ENCODE measurements around the gene HELB. TPM values are rescaled to one million over a fixed set of nuclear protein-coding genes. Genes with fewer than 3 reads are reported as not detected.

The HELB gene
- polyA plus RNA-seq, 1 donor from 2014 or later: 1.8 TPM

GRCh38 chr12:66314278-66314677 is 12.0 kb downstream of the HELB start:
- Histone ChIP-seq H2AFZ (ENCODE audit: low read depth, low read length) (no peak overlapping the region), H3K4me2 (ENCODE audit: low read length) (no peak overlapping the region), H3K9me2 (ENCODE audit: insufficient read depth, low read length) (no peaks in the 10 kb centered on the region), H3K9ac (ENCODE audit: low read length) (no peak overlapping the region), H3K27me3 (ENCODE audit: insufficient read depth, low read depth, low read length) (no peaks in the 10 kb centered on the region), H3K4me3 (ENCODE audit: low read length) (no peak overlapping the region), H3K36me3 (ENCODE audit: insufficient read depth, low read length) (no peaks in the 10 kb centered on the region), H3K27ac (ENCODE audit: low read length) (no peak overlapping the region), H3K9me3 (ENCODE audit: low read length) (no peaks in the 10 kb centered on the region), H4K20me1 (ENCODE audit: insufficient read depth) (no peaks in the 10 kb centered on the region), H3K79me2 (replicated peaks; ENCODE audit: insufficient read depth, low read length) (no peaks in the 10 kb centered on the region), H3F3A (ENCODE audit: insufficient read depth, low read length, poor library complexity, severe bottlenecking) (no peaks in the 10 kb centered on the region)
- TF ChIP-seq RAD21 (conservative IDR thresholded peaks at IDR 0.05) (no peak), EZH2 (IDR thresholded peaks at IDR 0.05; ENCODE audit: borderline replicate concordance, insufficient read depth, low read length, poor library complexity, severe bottlenecking) (no peak), REST (IDR thresholded peaks at IDR 0.05; ENCODE audit: borderline replicate concordance) (no peak), TAF1 (IDR thresholded peaks at IDR 0.05; ENCODE audit: low read depth) (no peak), SMC3 (conservative IDR thresholded peaks at IDR 0.05; ENCODE audit: poor library complexity) (no peak), MXI1 (conservative IDR thresholded peaks at IDR 0.05; ENCODE audit: poor library complexity, severe bottlenecking) (no peak), POLR2AphosphoS5 (IDR thresholded peaks at IDR 0.05) (no peak), EP300 (conservative IDR thresholded peaks at IDR 0.05; ENCODE audit: poor library complexity, severe bottlenecking) (no peak), CTCF (IDR thresholded peaks at IDR 0.05; ENCODE audit: poor library complexity, severe bottlenecking) (no peak)

- H3K9ac ChIP-seq (ENCODE audit: low read length): no peak overlapping the region
- H3K79me2 ChIP-seq (replicated peaks; ENCODE audit: insufficient read depth, low read length): no peaks in the 10 kb centered on the region
- no peaks in the 10 kb centered on the region for H3K36me3 ChIP-seq (ENCODE audit: insufficient read depth, low read length)
- H3K9me2 ChIP-seq (ENCODE audit: insufficient read depth, low read length): no peaks in the 10 kb centered on the region
- no peaks in the 10 kb centered on the region for H4K20me1 ChIP-seq (ENCODE audit: insufficient read depth)
- H3K4me3 ChIP-seq (ENCODE audit: low read length): no peak overlapping the region
- H3K9me3 ChIP-seq (ENCODE audit: low read length): no peaks in the 10 kb centered on the region
- no peaks in the 10 kb centered on the region for H3F3A ChIP-seq (ENCODE audit: insufficient read depth, low read length, poor library complexity, severe bottlenecking)
- H2AFZ ChIP-seq (ENCODE audit: low read depth, low read length): no peak overlapping the region
- no peak overlapping the region for H3K4me2 ChIP-seq (ENCODE audit: low read length)
- H3K27ac ChIP-seq (ENCODE audit: low read length): no peak overlapping the region
- TF ChIP-seq CTCF (IDR thresholded peaks at IDR 0.05; ENCODE audit: poor library complexity, severe bottlenecking): no peak
- no peak for TF ChIP-seq MXI1 (conservative IDR thresholded peaks at IDR 0.05; ENCODE audit: poor library complexity, severe bottlenecking)
- no peak for TF ChIP-seq REST (IDR thresholded peaks at IDR 0.05; ENCODE audit: borderline replicate concordance)
- no peak for TF ChIP-seq POLR2AphosphoS5 (IDR thresholded peaks at IDR 0.05)
- no peak for TF ChIP-seq RAD21 (conservative IDR thresholded peaks at IDR 0.05)
- TF ChIP-seq TAF1 (IDR thresholded peaks at IDR 0.05; ENCODE audit: low read depth): no peak
- no peak for TF ChIP-seq EP300 (conservative IDR thresholded peaks at IDR 0.05; ENCODE audit: poor library complexity, severe bottlenecking)
- no peak for TF ChIP-seq EZH2 (IDR thresholded peaks at IDR 0.05; ENCODE audit: borderline replicate concordance, insufficient read depth, low read length, poor library complexity, severe bottlenecking)
- no peak for TF ChIP-seq SMC3 (conservative IDR thresholded peaks at IDR 0.05; ENCODE audit: poor library complexity)
- no peaks in the 10 kb centered on the region for H3K27me3 ChIP-seq (ENCODE audit: insufficient read depth, low read depth, low read length)
Measured at GRCh38 chr12:66319266-66319954, 17.1 kb downstream of the HELB start.
